ENCODE results near the gene ST6GALNAC4.

GRCh38 chr9:127884976-127885490 lies 31.8 kb downstream of the ST6GALNAC4 start:
- TF ChIP-seq CTCF (IDR thresholded peaks at IDR 0.05) (no peak), ZFX (IDR thresholded peaks at IDR 0.05; ENCODE audit: borderline replicate concordance) (no peak)
